Stimulated activated CD8-positive, alpha-beta memory T cell treated with anti-CD3 and anti-CD28 coated beads, Interleukin-7, amount 100 ng/mL, for 24 hours (primary cell): ENCODE measurements around the gene LPO.

Experiments used
- DNase-seq: peaks from one replicate; pipeline ENCODE4 v3.0.0-alpha.2; 2020; ENCODE audit warnings: low read depth

Gene LPO

DNA sequence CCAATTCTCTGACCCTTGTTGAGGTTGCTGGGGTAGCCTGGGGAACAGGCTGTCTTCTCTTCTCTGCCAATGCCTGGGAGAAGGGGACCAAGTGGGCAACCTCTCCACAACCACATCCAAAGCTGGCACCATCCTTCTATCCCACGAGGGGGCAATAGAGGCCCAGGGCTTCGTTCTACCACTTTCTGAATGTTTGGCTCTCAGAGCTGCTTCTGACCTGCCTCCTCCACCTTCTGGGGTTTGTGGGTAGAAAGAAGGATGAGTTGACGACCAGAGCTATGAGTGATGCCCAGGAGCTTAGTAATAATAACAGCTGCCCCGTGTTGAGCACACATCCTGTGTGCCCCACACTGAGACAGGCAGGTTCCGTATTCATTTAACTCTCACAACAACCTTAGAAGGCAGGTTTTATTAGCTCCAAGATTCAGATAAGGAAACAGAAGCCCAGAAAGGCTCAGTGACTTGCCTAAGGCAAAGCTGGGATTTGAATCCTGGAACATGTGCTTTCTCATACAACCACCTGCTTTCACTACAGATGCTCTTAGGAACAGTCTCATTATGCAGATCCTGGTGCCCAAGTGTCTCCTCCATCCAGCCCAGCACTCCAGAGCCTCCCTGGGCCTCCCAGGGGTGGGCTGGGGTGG, 79.2 kb downstream of the LPO start:
- peak; percentile 37 for DNase-seq

DNA sequence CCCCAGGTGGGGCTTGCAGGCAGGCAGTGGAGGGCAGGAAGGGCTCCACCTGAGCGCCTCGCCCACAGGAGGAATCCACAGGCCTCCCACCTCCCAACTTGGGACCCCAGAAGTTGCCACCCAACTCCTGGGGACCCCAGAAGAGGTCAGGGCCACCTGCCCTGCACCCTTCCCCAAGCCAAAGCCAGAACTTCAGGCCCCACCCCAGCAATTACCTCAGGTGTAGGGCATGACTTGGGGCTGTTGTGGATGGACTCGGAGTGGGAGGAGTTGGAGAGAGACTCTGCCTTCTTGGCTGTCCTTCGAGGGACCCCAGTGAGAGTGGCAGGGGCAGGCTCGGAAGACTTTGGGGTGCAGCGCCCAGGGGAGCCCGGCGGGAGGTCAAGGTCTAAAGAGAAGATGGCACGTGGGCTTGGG, 79.7 kb downstream of the LPO start:
- no peak for DNase-seq
